SK-N-MC (cell line): ENCODE data around the gene OR6B2.

ENCODE experiments used
- DNase-seq: peaks from one replicate; pipeline ENCODE4 v3.0.0-alpha.2; 2011; ENCODE audit warnings: low read depth, low spot score
- H3K27ac ChIP-seq: fragments of 200-600 bp; sonication (generic); 2 replicates; pipeline ENCODE4 v1.5.1; 2016; ENCODE audit warnings: mixed run types
- H3K36me3 ChIP-seq: fragments of 200-600 bp; sonication (generic); 2 replicates; pipeline ENCODE4 v1.6.1; 2017; ENCODE audit warnings: antibody characterized with exemption, low read length, mixed read lengths; ENCODE audit not compliant: insufficient read depth
- H3K4me3 ChIP-seq: fragments of 200-600 bp; sonication (generic); 2 replicates; pipeline ENCODE4 v1.5.1; 2016
- H3K9ac ChIP-seq: fragments of 200-600 bp; sonication (generic); 2 replicates; pipeline ENCODE4 v1.8.0; 2017; ENCODE audit warnings: mixed run types, mixed read lengths; ENCODE audit not compliant: insufficient read length
- H3K9me3 ChIP-seq: fragments of 200-600 bp; sonication (generic); 2 replicates; pipeline ENCODE4 v1.6.1; 2017; ENCODE audit warnings: low read depth, mild to moderate bottlenecking, antibody characterized with exemption, low read length, moderate library complexity, mixed read lengths
- EZH2 ChIP-seq: fragments of 200-600 bp; sonication (generic); IDR thresholded peaks from one replicate; pipeline ENCODE4 v1.6.1; 2017; ENCODE audit warnings: antibody characterized with exemption
- FOXP2 ChIP-seq: optimal IDR thresholded peaks from 2 replicates; pipeline ENCODE3; 2011; ENCODE audit warnings: mild to moderate bottlenecking, moderate library complexity; ENCODE audit not compliant: insufficient read depth; ENCODE audit errors: extremely low read length, control extremely low read depth
- POLR2AphosphoS5 ChIP-seq: IDR thresholded peaks from 2 replicates; pipeline ENCODE4 v1.6.1; 2012; ENCODE audit warnings: mild to moderate bottlenecking, low read depth, low read length, borderline replicate concordance

The OR6B2 gene

DNA sequence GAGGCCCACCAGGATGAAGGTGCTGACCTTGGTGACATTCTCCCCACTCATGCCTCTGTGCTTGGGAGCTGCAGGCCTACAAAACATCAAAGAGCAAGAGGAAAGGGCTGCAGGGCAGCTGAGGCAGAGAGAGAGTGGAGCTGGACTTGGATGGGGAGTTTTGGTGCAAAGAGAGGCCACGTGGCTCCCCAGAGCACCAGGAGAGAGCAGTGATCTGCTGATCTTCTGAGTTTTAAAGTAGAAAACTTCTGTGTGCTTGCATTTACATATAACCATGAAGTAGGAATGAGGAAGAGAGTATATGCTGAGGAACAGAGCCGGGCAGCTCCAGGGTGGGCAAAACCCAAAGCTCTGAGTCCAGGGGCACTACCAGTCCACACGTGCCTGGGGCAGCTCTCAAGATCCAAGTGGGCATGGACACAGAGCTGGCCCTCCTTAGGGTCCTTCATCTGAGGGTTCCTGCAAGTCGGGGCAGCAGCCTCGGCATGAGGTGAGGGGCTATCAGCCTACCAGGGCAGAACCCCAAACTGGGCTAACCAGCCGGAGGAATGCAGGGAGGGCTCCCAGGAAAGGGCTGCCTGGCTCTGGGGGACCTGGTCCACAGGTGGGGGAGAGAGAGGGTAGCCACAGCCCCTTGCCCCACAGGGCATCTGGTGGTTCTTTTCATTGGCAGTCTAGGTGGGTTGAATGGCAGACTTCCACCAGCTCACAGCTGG is at the start of gene OR6B2:
OR6B2 (minus strand) TSS at position 51 of the 716 bp plus-strand sequence; CDS start at position 51, 0 bp downstream.
- Histone ChIP-seq H3K9me3 (no peaks in the 10 kb centered on the region), H3K27ac (no peak within 1 kb of the TSS), H3K9ac (no peak within 1 kb of the TSS), H3K4me3 (no peak within 1 kb of the TSS), H3K36me3 (no peaks in the 10 kb centered on the region)
- no peak for DNase-seq
- TF ChIP-seq FOXP2 (no peak), POLR2AphosphoS5 (no peak), EZH2 (peak; percentile 7)

DNA sequence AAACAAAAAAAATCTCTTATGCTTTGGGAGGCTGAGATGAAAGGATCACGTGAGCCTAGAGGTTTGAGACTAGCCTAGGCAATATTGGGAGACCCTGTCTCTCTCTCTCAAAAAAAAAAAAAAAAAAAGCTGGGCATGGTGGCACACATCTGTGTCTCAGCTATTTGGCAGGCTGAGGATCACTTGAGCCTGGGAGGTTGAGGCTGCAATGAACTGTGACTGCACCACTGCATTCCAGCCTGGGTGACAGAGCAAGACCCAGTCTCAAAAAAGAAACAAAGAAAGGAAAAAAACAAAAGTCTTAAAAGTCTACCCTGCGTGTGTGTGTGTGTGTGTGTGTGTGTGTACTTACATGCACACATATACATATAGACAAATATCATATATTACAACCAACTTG is 48.4 kb upstream of the OR6B2 start:
- H3K9me3 ChIP-seq, result peaks cover 6% of the 10 kb centered on the region; the same call in 1 of the 2 replicates
- no peak overlapping the region for H3K27ac ChIP-seq
- H3K36me3 ChIP-seq, result no peaks in the 10 kb centered on the region
- no peak for TF ChIP-seq POLR2AphosphoS5
- no peak for TF ChIP-seq EZH2
- no peak for TF ChIP-seq FOXP2
- no peak overlapping the region for H3K9ac ChIP-seq
- no peak for DNase-seq
- H3K4me3 ChIP-seq, result no peak overlapping the region

DNA sequence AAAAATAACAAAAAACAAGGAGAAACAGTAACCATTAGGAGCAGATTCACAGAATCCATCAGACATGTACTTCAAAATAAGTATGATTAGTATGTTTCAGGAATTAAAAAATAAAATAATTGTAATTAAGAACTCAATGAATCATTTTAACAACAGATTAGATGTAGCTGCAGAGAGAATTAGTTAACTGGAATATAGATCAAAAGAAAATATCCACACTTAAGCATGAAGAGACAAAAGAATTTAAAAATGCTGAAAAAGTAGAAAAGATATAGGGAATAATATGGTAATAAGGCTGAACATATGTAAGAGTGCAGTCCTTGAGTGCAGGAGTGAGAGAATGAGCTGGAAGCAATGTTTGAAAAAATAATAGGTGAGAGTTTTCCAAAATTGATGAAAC is 47.2 kb upstream of the OR6B2 start:
- H3K9me3 ChIP-seq, result peaks cover 6% of the 10 kb centered on the region; the same call in 1 of the 2 replicates
- H3K4me3 ChIP-seq, result no peak overlapping the region
- no peak overlapping the region for H3K27ac ChIP-seq
- no peak for DNase-seq
- TF ChIP-seq FOXP2, result no peak
- TF ChIP-seq EZH2, result no peak
- TF ChIP-seq POLR2AphosphoS5, result no peak
- H3K36me3 ChIP-seq, result no peaks in the 10 kb centered on the region
- no peak overlapping the region for H3K9ac ChIP-seq

DNA sequence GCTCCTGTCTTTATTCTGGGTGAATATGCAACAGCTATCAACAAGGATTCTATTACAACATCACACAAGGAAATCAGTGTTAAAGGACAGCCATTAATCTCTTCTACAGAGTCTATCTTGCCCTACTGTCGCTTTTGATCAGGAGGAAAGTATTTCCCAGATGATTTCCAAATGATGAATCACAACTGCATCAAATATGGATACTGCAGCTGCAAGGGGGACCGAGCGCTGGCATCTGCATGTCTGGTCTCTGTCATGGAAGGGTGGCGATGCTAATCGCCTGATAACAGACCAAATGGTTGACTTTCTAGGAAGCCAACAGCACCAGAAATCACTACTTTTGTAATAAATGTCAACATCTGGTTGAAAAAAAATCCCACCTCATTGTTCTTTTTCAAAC is 44.3 kb upstream of the OR6B2 start:
- Histone ChIP-seq H3K9me3 (peaks cover 6% of the 10 kb centered on the region; the same call in 1 of the 2 replicates), H3K36me3 (no peaks in the 10 kb centered on the region), H3K9ac (no peak overlapping the region), H3K27ac (no peak overlapping the region), H3K4me3 (no peak overlapping the region)
- no peak for DNase-seq
- TF ChIP-seq FOXP2 (no peak), EZH2 (no peak), POLR2AphosphoS5 (no peak)

DNA sequence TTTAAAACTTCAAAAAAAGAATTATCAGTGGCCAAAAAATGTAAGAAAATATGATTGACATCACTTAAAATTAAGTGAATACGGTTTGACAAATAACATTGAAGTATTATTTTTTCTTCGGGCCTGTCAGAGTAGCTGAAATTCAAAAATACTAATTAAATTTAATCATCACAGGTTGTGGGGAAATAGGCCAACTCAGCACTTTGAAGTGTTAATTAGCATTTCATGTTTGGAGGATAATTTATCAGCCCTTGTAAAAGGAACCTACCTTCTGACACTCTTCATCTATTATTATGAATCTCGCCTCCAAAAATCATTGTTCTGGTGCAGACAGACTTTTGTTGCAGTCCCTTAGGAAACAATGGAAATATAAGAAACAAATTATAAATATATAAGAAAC is 40.7 kb upstream of the OR6B2 start:
- Histone ChIP-seq H3K27ac (no peak overlapping the region), H3K36me3 (no peaks in the 10 kb centered on the region), H3K9ac (no peak overlapping the region), H3K4me3 (no peak overlapping the region), H3K9me3 (no peaks in the 10 kb centered on the region)
- TF ChIP-seq EZH2 (no peak), FOXP2 (no peak), POLR2AphosphoS5 (no peak)
- no peak for DNase-seq

DNA sequence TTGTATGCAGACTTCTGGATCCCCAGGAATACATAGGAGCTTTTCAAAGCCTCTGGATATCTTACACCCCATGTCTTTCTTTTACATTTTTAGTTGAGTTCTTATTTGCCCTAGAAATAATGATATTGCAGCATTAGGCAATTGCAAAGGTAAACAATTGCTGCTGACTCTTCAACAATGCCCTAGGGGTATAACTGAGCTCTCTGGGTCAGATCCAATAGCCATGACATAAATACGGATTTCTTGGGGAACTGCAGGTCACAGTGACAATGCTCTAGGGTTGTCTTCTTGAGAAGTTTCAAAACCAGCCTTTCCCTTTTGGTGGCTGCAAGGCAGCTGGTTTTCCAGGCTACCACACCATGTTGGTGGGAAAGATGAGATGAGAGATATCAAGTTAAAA is 39.6 kb upstream of the OR6B2 start:
- H3K9ac ChIP-seq, result no peak overlapping the region

DNA sequence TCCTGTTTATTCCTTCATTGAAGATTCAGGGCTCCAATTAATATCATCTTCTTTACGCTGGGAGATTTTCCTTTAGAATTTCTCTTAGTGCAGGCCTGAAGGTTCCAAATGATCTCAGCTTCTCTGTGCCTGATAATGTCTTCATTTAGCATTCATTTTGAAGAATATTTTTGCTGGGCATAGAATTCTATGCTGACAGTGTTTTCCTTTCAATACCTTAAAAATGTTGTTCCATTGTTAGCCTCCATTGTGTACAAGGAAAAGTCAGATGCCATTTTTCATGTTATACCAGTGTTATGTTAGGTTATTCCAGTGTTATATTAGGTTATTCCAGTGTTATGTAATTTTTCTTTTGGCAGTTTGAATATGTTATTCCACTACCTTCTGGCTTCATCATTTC is 38.0 kb upstream of the OR6B2 start:
- Histone ChIP-seq H3K9me3 (no peaks in the 10 kb centered on the region), H3K9ac (no peak overlapping the region), H3K36me3 (no peaks in the 10 kb centered on the region), H3K4me3 (no peak overlapping the region), H3K27ac (no peak overlapping the region)
- TF ChIP-seq POLR2AphosphoS5, result no peak
- no peak for TF ChIP-seq EZH2
- no peak for TF ChIP-seq FOXP2
- no peak for DNase-seq

More for the DNA sequence above, 39.6 kb upstream of the OR6B2 start:
- H3K27ac ChIP-seq, result no peak overlapping the region
- no peaks in the 10 kb centered on the region for H3K9me3 ChIP-seq
- H3K36me3 ChIP-seq, result no peaks in the 10 kb centered on the region
- TF ChIP-seq EZH2, result no peak
- TF ChIP-seq POLR2AphosphoS5, result no peak
- TF ChIP-seq FOXP2, result no peak
- DNase-seq, result no peak
- no peak overlapping the region for H3K4me3 ChIP-seq

DNA sequence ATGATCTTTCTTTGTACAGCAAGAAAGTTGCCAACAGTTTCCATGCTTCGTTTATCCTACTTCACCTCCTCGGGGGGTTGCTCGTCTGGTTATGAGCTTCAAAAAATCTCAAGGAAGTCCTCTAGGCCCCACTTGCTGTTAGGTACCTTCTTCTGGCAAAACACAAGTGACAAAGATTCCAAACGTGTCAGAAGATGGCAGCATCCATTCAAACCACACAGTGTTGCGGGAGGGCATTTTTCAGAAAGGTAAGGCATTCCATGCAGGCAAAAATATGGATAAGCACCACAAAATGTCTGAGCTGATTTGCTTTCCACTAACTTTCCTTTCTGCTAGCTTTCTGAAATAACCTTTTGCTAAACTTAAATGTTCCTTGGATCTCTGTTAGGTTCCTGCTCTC is 36.3 kb upstream of the OR6B2 start:
- H3K27ac ChIP-seq, result no peak overlapping the region
- no peak overlapping the region for H3K4me3 ChIP-seq
- TF ChIP-seq POLR2AphosphoS5 (no peak), FOXP2 (no peak), EZH2 (no peak)
- H3K9me3 ChIP-seq, result no peaks in the 10 kb centered on the region
- H3K9ac ChIP-seq, result no peak overlapping the region
- H3K36me3 ChIP-seq, result no peaks in the 10 kb centered on the region
- no peak for DNase-seq

DNA sequence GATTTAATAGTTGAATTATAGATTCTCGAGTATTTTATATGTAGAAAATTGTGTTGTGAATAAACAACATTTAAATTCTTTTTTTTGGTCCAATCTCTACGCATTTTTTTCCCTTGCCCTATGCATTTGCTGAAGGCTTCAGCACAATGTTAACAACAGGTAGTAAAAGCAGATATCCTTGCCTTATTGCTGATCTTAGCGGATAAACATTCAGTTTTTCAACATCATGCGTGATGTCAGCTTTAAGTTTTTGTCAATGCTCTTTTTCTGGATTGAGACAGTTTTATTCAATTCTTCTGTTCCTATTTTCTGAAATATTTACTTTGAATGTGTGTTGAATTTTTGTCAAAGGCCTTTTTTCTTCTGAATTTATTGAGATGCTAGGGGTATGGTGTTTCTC is 34.7 kb upstream of the OR6B2 start:
- H3K9ac ChIP-seq, result no peak overlapping the region
- H3K27ac ChIP-seq, result no peak overlapping the region
- no peak for TF ChIP-seq EZH2
- no peak for TF ChIP-seq POLR2AphosphoS5
- TF ChIP-seq FOXP2, result no peak
- no peak overlapping the region for H3K4me3 ChIP-seq
- no peak for DNase-seq
- H3K36me3 ChIP-seq, result no peaks in the 10 kb centered on the region
- H3K9me3 ChIP-seq, result no peaks in the 10 kb centered on the region
